SK-N-SH (cell line): ENCODE measurements around the gene FAM219A. TPM values are rescaled to one million over a fixed set of nuclear protein-coding genes. Genes with fewer than 3 reads are reported as not detected.

Experiments used
- CTCF ChIA-PET: fragments of 300-600, 350-600 bp; formaldehyde crosslinking; extraction: SDS; loops from one replicate; lab custom pipeline; 2021; lab: Yijun Ruan, JAX
- POLR2A ChIA-PET: fragments of 350-600 bp; sonication (Branson Sonifier 250); formaldehyde crosslinking; extraction: SDS; loops from one replicate; lab custom pipeline; 2020; ENCODE audit warnings: antibody characterized with exemption, inconsistent platforms; lab: Yijun Ruan, JAX
- DNase-seq: peaks from one replicate; pipeline ENCODE4 v3.0.0; 2012
- H2AFZ ChIP-seq: fragments of 200-600 bp; sonication (generic); 2 replicates; pipeline ENCODE4 v1.8.1; 2016; ENCODE audit warnings: antibody characterized with exemption, mild to moderate bottlenecking, low read depth
- H3F3A ChIP-seq: fragments of 200-600 bp; sonication (generic); replicated peaks from 2 replicates; pipeline ENCODE3; 2016; ENCODE audit warnings: antibody characterized with exemption, mild to moderate bottlenecking; ENCODE audit not compliant: insufficient read depth
- H3K27ac ChIP-seq, 2 experiments: fragments of 200-500 bp in 1 of 2; fragments of 200-600 bp in 1 of 2; sonication (Bioruptor generic) in 1 of 2; sonication (generic), shearing (Covaris generic) in 1 of 2; 2 replicates each; pipeline versions ENCODE4 v1.5.1 to v1.6.1; 2014 to 2016; ENCODE audit warnings: low read depth in 2 of 2, inconsistent platforms in 1 of 2, low read length in 1 of 2, mild to moderate bottlenecking in 1 of 2, mixed read lengths in 1 of 2
- H3K27me3 ChIP-seq: fragments of 200-600 bp; sonication (generic), shearing (Covaris generic); 2 replicates; pipeline ENCODE4 v1.6.1; 2016; ENCODE audit warnings: mixed run types; ENCODE audit not compliant: insufficient read depth
- H3K36me3 ChIP-seq, 2 experiments: fragments of 200-500 bp in 1 of 2; fragments of 200-600 bp in 1 of 2; sonication (Bioruptor generic) in 1 of 2; sonication (generic) in 1 of 2; replicated peaks in 1 of 2; 2 replicates each; pipeline versions ENCODE3 to v1.5.1; 2014 to 2016; ENCODE audit warnings: low read length in 1 of 2, mild to moderate bottlenecking in 1 of 2; ENCODE audit not compliant: insufficient read depth in 2 of 2, control insufficient read depth in 1 of 2
- H3K4me1 ChIP-seq, 2 experiments: fragments of 200-500 bp in 1 of 2; fragments of 200-600 bp in 1 of 2; sonication (Bioruptor generic) in 1 of 2; sonication (generic), shearing (Covaris generic) in 1 of 2; 2 replicates each; pipeline versions ENCODE4 v1.5.1 to v1.6.1; 2014 to 2016; ENCODE audit warnings: low read depth in 1 of 2, low read length in 1 of 2, mixed run types in 1 of 2; ENCODE audit not compliant: insufficient read depth in 2 of 2, control insufficient read depth in 1 of 2
- H3K4me2 ChIP-seq: fragments of 200-600 bp; sonication (generic), shearing (Covaris generic); 2 replicates; pipeline ENCODE4 v1.6.1; 2017; ENCODE audit warnings: mixed run types
- H3K4me3 ChIP-seq, 2 experiments: fragments of 200-500 bp in 1 of 2; fragments of 200-600 bp in 1 of 2; sonication (Bioruptor generic) in 1 of 2; sonication (generic), shearing (Covaris generic) in 1 of 2; 2 replicates each; pipeline versions ENCODE4 v1.5.1 to v1.8.1; 2014 to 2016; ENCODE audit warnings: low read depth in 2 of 2, inconsistent platforms in 1 of 2, low read length in 1 of 2, mild to moderate bottlenecking in 1 of 2, mixed read lengths in 1 of 2, moderate library complexity in 1 of 2
- H3K79me2 ChIP-seq: fragments of 200-600 bp; sonication (generic); 2 replicates; pipeline ENCODE4 v1.8.1; 2017; ENCODE audit warnings: mild to moderate bottlenecking; ENCODE audit not compliant: insufficient read depth
- H3K9ac ChIP-seq: fragments of 200-600 bp; sonication (generic); 2 replicates; pipeline ENCODE4 v1.6.1; 2017; ENCODE audit warnings: mixed run types
- H3K9me2 ChIP-seq: fragments of 200-600 bp; sonication (generic); 2 replicates; pipeline ENCODE4 v1.6.1; 2017; ENCODE audit warnings: mixed run types
- H3K9me3 ChIP-seq: fragments of 200-600 bp; sonication (generic); 2 replicates; pipeline ENCODE4 v1.6.1; 2017; ENCODE audit warnings: mixed run types, mild to moderate bottlenecking, moderate library complexity
- H4K20me1 ChIP-seq: fragments of 200-600 bp; sonication (generic); 2 replicates; pipeline ENCODE4 v1.6.1; 2017; ENCODE audit warnings: mild to moderate bottlenecking, mixed run types; ENCODE audit not compliant: insufficient read depth
- CTCF ChIP-seq: fragments of 200-600 bp; sonication (generic); IDR thresholded peaks from 2 replicates; pipeline ENCODE4 v1.6.1; 2017; ENCODE audit warnings: antibody characterized with exemption, mild to moderate bottlenecking, moderate library complexity
- ELF1 ChIP-seq: IDR thresholded peaks from 2 replicates; pipeline ENCODE4 v1.4.0; 2012
- GABPA ChIP-seq: IDR thresholded peaks from 2 replicates; pipeline ENCODE4 v1.4.0; 2012; ENCODE audit warnings: low read depth, mild to moderate bottlenecking
- GATA2 ChIP-seq: sonication (generic); formaldehyde crosslinking; IDR thresholded peaks from 2 replicates; pipeline ENCODE4 v1.5.0; 2020; ENCODE audit warnings: mild to moderate bottlenecking, missing genetic modification reagents
- IRF3 ChIP-seq: fragments of 150-350 bp; IDR thresholded peaks from 2 replicates; pipeline ENCODE4 v1.6.1; 2016; ENCODE audit warnings: mild to moderate bottlenecking, low read depth, low read length
- NFIC ChIP-seq: IDR thresholded peaks from 2 replicates; pipeline ENCODE4 v1.4.0; 2012; ENCODE audit warnings: borderline replicate concordance
- PBX3 ChIP-seq: IDR thresholded peaks from 2 replicates; pipeline ENCODE4; 2012
- POLR2AphosphoS5 ChIP-seq: IDR thresholded peaks from 2 replicates; pipeline ENCODE4 v1.6.1; 2012; ENCODE audit warnings: low read depth, low read length
- RCOR1 ChIP-seq: fragments of 150-350 bp; IDR thresholded peaks from 2 replicates; pipeline ENCODE4 v1.6.1; 2017; ENCODE audit warnings: antibody characterized with exemption, low read length
- RFX5 ChIP-seq: IDR thresholded peaks from 2 replicates; pipeline ENCODE4 v1.6.1; 2012; ENCODE audit warnings: mild to moderate bottlenecking, improper control_type of control experiment, low read length
- YY1 ChIP-seq: IDR thresholded peaks from 2 replicates; pipeline ENCODE4 v1.4.0; 2012; ENCODE audit warnings: low read depth, mild to moderate bottlenecking
- WGBS: methylation state at CpG from one replicate; pipeline ENCODE4 v1.1.6; 2017; ENCODE audit warnings: low lambda C conversion rate; 5-methylcytosine and 5-hydroxymethylcytosine counted together
- polyA plus RNA-seq, 3 experiments: library from polyadenylated mRNA; depleted of rRNA; stranded (reverse); fragments of >200 nt; gene quantifications; 2 replicates each; pipeline ENCODE4 v1.2.3, GENCODE V29; 2012
- TF ChIP-seq, protein P1 (sequence below): fragments of 150-350 bp; IDR thresholded peaks from 2 replicates; pipeline ENCODE4 v1.6.1; 2017; ENCODE audit warnings: antibody characterized with exemption, low read length, low read depth, borderline replicate concordance

Gene FAM219A
- polyA plus RNA-seq, 1 of the 3 experiments (the other 2 are of a cell fraction) = 15.7 TPM

DNA sequence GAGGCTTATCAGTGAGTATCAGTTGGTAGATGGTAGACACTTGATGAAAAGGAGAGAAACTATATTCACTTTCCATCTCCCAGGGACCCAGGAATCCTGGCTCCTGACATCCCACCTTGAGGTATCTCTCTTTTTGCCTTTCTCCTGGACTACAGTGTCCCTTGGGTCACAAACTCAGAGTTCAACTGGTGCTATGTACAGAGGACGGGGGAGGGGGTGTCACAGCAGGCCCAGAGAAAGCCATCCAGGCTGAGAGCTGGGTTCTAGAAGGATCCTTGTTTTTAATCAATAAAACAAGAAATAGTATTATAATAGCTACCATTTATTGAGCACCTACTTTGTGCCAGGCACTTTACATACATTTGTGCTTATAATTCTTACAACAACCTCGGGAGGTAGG is 92.0 kb downstream of the FAM219A start:
- WGBS = 65% methylated on average over 2 of the region's 2 CpGs
- no peak overlapping the region for H2AFZ ChIP-seq
- no peak overlapping the region for H3K27ac ChIP-seq
- H3K79me2 ChIP-seq = no peaks in the 10 kb centered on the region
- H3K4me2 ChIP-seq = no peak overlapping the region
- no peak overlapping the region for H3K9ac ChIP-seq
- ChIA-PET POLR2A (interaction anchor here (0.6 kb wide), 1 partner anchor 23 kb away, joined by 3 read pairs; no protein-coding TSS in a partner anchor), CTCF (interaction anchor here (1.2 kb wide), 1 partner anchor 13 kb away, joined by 3 read pairs; no protein-coding TSS in a partner anchor)
- H3K27me3 ChIP-seq = no peaks in the 10 kb centered on the region
- no peak for TF ChIP-seq IRF3
- TF ChIP-seq GABPA = no peak
- no peak for TF ChIP-seq ELF1
- no peak overlapping the region for H3K4me3 ChIP-seq
- no peaks in the 10 kb centered on the region for H3K9me3 ChIP-seq
- no peaks in the 10 kb centered on the region for H3F3A ChIP-seq
- no peak for DNase-seq
- peaks cover 0 to 4% of the 10 kb centered on the region in 2 experiments; a peak in 2 of 4 replicates for H3K4me1 ChIP-seq
- H4K20me1 ChIP-seq = no peaks in the 10 kb centered on the region
- H3K9me2 ChIP-seq = no peaks in the 10 kb centered on the region
- peaks cover 0 to 3% of the 10 kb centered on the region in 2 experiments for H3K36me3 ChIP-seq

DNA sequence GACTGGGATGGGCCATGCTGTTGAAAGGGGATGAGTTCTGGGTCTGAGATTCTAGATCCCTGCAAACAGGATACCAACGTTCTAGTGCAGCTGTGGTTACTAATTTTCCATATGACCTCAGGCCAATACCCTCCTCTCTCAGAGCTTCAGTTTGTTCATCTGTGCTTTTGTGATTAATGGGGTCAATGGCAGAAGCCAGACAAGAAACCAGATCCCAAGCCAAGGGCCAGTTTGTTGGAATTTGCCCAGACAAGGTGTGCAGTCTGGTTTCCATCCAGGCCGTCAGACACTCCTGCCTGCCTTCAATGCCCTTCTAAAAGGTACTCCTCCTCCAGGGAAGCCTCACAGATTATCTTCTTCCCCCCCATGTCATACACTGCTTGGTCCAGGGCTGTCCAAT is 93.1 kb downstream of the FAM219A start:
- Histone ChIP-seq H3K4me1 (peaks cover 0 to 4% of the 10 kb centered on the region in 2 experiments; a peak in 2 of 4 replicates), H4K20me1 (no peaks in the 10 kb centered on the region), H3K79me2 (no peaks in the 10 kb centered on the region), H3F3A (no peaks in the 10 kb centered on the region), H3K36me3 (peaks cover 0 to 2% of the 10 kb centered on the region in 2 experiments)
- 51% methylated on average over 2 of the region's 2 CpGs for WGBS
- TF ChIP-seq, protein P1, sequence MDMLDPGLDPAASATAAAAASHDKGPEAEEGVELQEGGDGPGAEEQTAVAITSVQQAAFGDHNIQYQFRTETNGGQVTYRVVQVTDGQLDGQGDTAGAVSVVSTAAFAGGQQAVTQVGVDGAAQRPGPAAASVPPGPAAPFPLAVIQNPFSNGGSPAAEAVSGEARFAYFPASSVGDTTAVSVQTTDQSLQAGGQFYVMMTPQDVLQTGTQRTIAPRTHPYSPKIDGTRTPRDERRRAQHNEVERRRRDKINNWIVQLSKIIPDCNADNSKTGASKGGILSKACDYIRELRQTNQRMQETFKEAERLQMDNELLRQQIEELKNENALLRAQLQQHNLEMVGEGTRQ = no peak
- TF ChIP-seq NFIC (no peak), YY1 (no peak), PBX3 (no peak), CTCF (no peak), RFX5 (no peak), RCOR1 (no peak), GATA2 (no peak), POLR2AphosphoS5 (no peak)
- TF ChIP-seq, all 33 proteins: peak for 0
- no peak for DNase-seq
- no peaks in the 10 kb centered on the region for H3K9me2 ChIP-seq
- no peak overlapping the region for H3K4me2 ChIP-seq
- H3K27me3 ChIP-seq = no peaks in the 10 kb centered on the region
- H3K4me3 ChIP-seq = no peak overlapping the region
- H3K9ac ChIP-seq = no peak overlapping the region
- ChIA-PET CTCF (interaction anchor here (1.0 to 2.1 kb wide), 4 partner anchors 8 to 238 kb away, joined by 3 to 6 read pairs (median 4); no protein-coding TSS in a partner anchor), POLR2A (no interaction called here)
- no peak overlapping the region for H2AFZ ChIP-seq
- H3K9me3 ChIP-seq = no peaks in the 10 kb centered on the region
- H3K27ac ChIP-seq = no peak overlapping the region
